Endodermal cell (in vitro differentiated cells): ENCODE results near the gene LGI4. TPM values are rescaled to one million over a fixed set of nuclear protein-coding genes. Genes with fewer than 3 reads are reported as not detected.

ENCODE experiments used
- DNase-seq: peaks from one replicate; pipeline ENCODE4 v3.0.0-alpha.2; 2017
- H3K27ac ChIP-seq: 2 replicates; pipeline ENCODE4 v1.5.1; 2013; ENCODE audit warnings: mild to moderate bottlenecking, low read depth, low read length, moderate library complexity
- H3K27me3 ChIP-seq: 2 replicates; pipeline ENCODE4 v1.6.1; 2013; ENCODE audit warnings: mild to moderate bottlenecking, low read length, moderate library complexity; ENCODE audit not compliant: insufficient read depth, control insufficient read depth, poor library complexity, severe bottlenecking
- H3K36me3 ChIP-seq: 2 replicates; pipeline ENCODE4 v1.7.0; 2013; ENCODE audit warnings: mild to moderate bottlenecking, low read length, moderate library complexity; ENCODE audit not compliant: control insufficient read depth, insufficient read depth
- H3K4me1 ChIP-seq: one replicate; pipeline ENCODE4 v1.7.0; 2013; ENCODE audit warnings: low read length; ENCODE audit not compliant: control insufficient read depth, insufficient read depth
- H3K4me3 ChIP-seq: 2 replicates; pipeline ENCODE4 v1.5.1; 2013; ENCODE audit warnings: mild to moderate bottlenecking, low read length, moderate library complexity
- H3K9ac ChIP-seq: 2 replicates; pipeline ENCODE4 v1.6.1; 2013; ENCODE audit warnings: mild to moderate bottlenecking, low read length, moderate library complexity; ENCODE audit not compliant: poor library complexity, severe bottlenecking; ENCODE audit errors: extremely low read depth
- H3K9me3 ChIP-seq: 2 replicates; pipeline ENCODE4 v1.6.1; 2013; ENCODE audit warnings: mild to moderate bottlenecking, low read length, moderate library complexity; ENCODE audit not compliant: control insufficient read depth
- H3K27ac Mint-ChIP-seq: 2 replicates; pipeline ENCODE4 v1.8.0; 2020; ENCODE audit warnings: mixed read lengths
- H3K27me3 Mint-ChIP-seq: 2 replicates; pipeline ENCODE4 v1.8.0; 2021; ENCODE audit warnings: mild to moderate bottlenecking, mixed read lengths; ENCODE audit not compliant: insufficient read depth
- H3K36me3 Mint-ChIP-seq: 2 replicates; pipeline ENCODE4 v1.8.0; 2020; ENCODE audit warnings: low read depth, mixed read lengths
- H3K4me1 Mint-ChIP-seq: 2 replicates; pipeline ENCODE4 v1.8.0; 2020; ENCODE audit warnings: mixed read lengths
- H3K4me3 Mint-ChIP-seq: 2 replicates; pipeline ENCODE4 v1.8.0; 2020; ENCODE audit warnings: mild to moderate bottlenecking, moderate library complexity, mixed read lengths
- H3K9me3 Mint-ChIP-seq: 2 replicates; pipeline ENCODE4 v1.8.0; 2020; ENCODE audit warnings: mild to moderate bottlenecking, mixed read lengths
- WGBS, 2 experiments: methylation state at CpG; one replicate each; pipeline versions ENCODE4 v1.1.5 to v1.1.7; 2013; ENCODE audit warnings: missing lambda C conversion rate in 2 of 2, mixed read lengths in 1 of 2; ENCODE audit not compliant: insufficient coverage in 1 of 2, insufficient read length in 1 of 2; 5-methylcytosine and 5-hydroxymethylcytosine counted together
- total RNA-seq, 2 donors: library from RNA; stranded (reverse); fragmentation: NEBNext Ultra II Directional in 1 of 2; extraction: Animal tissue kit (Norgen Biotek cat#: 25700) in 1 of 2; gene quantifications; 2 replicates in 1 of 2; 3 replicates in 1 of 2; pipeline ENCODE4 v1.2.1, GENCODE V29; 2021
- TF ChIP-seq, protein P1 (sequence below): fragments of 200-600 bp; sonication (generic); conservative IDR thresholded peaks from 2 replicates; pipeline ENCODE4 v1.5.0; 2021; ENCODE audit warnings: antibody characterized with exemption, mild to moderate bottlenecking

LGI4 gene
- total RNA-seq, 2 donors from 2014 or later, result 0.27 to 0.37 TPM

DNA sequence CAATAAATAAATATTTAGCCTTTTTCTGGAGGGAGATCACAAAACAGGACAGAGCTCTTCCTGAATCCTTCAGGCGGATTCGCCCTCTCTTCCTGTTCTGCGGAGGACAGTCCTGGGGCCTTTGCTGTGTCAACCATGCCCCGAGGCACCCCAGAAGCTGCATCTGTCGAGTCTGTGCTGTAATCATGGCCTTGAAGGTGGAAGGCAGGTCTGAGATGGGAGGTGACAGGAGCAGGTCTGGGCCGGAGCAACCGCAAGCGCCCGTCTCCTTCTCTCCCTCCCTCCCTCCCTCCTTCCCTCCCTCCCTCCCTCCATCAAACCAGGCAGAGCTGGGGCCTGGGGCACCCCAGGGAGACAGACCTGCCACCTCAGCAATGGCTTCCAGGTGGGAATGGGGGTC, 23.9 kb downstream of the LGI4 start:
- 90 to 93% methylated on average over 3 to 4 of the region's 9 CpGs for WGBS, 2 experiments
- no peaks in the 10 kb centered on the region for H3K4me1 ChIP-seq
- no peaks in the 10 kb centered on the region for H3K27me3 ChIP-seq
- no peak overlapping the region for H3K4me3 Mint-ChIP-seq
- no peaks in the 10 kb centered on the region for H3K36me3 Mint-ChIP-seq
- no peak overlapping the region for H3K27ac ChIP-seq
- H3K27ac Mint-ChIP-seq, result no peak overlapping the region
- peaks cover 5% of the 10 kb centered on the region for H3K4me1 Mint-ChIP-seq
- no peaks in the 10 kb centered on the region for H3K36me3 ChIP-seq
- no peak overlapping the region for H3K4me3 ChIP-seq
- H3K9me3 ChIP-seq, result no peaks in the 10 kb centered on the region
- peaks cover 6% of the 10 kb centered on the region for H3K27me3 Mint-ChIP-seq
- TF ChIP-seq, protein P1, sequence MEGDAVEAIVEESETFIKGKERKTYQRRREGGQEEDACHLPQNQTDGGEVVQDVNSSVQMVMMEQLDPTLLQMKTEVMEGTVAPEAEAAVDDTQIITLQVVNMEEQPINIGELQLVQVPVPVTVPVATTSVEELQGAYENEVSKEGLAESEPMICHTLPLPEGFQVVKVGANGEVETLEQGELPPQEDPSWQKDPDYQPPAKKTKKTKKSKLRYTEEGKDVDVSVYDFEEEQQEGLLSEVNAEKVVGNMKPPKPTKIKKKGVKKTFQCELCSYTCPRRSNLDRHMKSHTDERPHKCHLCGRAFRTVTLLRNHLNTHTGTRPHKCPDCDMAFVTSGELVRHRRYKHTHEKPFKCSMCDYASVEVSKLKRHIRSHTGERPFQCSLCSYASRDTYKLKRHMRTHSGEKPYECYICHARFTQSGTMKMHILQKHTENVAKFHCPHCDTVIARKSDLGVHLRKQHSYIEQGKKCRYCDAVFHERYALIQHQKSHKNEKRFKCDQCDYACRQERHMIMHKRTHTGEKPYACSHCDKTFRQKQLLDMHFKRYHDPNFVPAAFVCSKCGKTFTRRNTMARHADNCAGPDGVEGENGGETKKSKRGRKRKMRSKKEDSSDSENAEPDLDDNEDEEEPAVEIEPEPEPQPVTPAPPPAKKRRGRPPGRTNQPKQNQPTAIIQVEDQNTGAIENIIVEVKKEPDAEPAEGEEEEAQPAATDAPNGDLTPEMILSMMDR, result no peak
- peaks cover 3% of the 10 kb centered on the region for H3K9me3 Mint-ChIP-seq
- H3K9ac ChIP-seq, result no peak overlapping the region
- no peak for DNase-seq

DNA sequence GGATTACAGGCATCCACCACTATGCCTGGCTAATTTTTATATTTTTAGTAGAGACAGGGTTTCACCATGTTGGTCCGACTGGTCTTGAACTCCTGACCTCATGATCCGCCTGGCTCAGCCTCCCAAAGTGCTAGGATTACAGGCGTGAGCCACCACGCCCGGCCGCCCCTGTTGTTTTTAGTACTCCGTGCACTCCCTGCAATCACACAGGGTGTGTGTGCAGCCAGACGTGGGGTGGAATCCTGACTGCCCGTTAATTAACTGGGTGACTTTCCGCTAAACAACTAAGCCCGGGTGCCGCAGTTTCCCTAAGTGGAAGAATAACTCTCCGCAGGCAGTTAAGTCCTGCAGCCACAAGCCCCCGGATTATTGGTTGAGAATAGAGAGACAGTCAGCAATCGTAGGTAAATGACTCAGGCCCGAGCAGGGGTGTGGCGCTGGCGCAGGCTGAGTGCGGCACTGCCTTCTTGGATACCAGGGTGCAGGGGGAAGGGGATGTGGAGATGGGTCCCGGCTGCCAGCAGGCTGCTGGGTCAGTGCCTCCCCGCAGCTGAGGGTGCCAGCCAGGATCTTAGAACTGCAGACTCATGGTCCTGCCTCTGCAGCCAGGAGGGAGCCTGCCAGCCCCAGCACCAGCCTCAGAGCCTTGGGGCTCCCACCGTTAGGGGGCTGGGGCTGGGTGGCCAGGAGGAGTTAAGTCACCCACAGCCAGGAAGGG, 25.3 kb downstream of the LGI4 start:
- no peak overlapping the region for H3K4me3 Mint-ChIP-seq
- TF ChIP-seq, protein P1, result no peak
- no peaks in the 10 kb centered on the region for H3K36me3 Mint-ChIP-seq
- H3K4me1 Mint-ChIP-seq, result peaks cover 2% of the 10 kb centered on the region
- Histone ChIP-seq H3K36me3 (no peaks in the 10 kb centered on the region), H3K9me3 (no peaks in the 10 kb centered on the region), H3K27me3 (no peaks in the 10 kb centered on the region), H3K4me3 (no peak overlapping the region), H3K4me1 (no peaks in the 10 kb centered on the region), H3K9ac (no peak overlapping the region), H3K27ac (no peak overlapping the region)
- DNase-seq, result no peak
- peaks cover under 1% of the 10 kb centered on the region for H3K27me3 Mint-ChIP-seq
- H3K9me3 Mint-ChIP-seq, result peaks cover 3% of the 10 kb centered on the region
- WGBS, 2 experiments, result 89 to 91% methylated on average over 20 to 22 of the region's 22 CpGs
- no peak overlapping the region for H3K27ac Mint-ChIP-seq

DNA sequence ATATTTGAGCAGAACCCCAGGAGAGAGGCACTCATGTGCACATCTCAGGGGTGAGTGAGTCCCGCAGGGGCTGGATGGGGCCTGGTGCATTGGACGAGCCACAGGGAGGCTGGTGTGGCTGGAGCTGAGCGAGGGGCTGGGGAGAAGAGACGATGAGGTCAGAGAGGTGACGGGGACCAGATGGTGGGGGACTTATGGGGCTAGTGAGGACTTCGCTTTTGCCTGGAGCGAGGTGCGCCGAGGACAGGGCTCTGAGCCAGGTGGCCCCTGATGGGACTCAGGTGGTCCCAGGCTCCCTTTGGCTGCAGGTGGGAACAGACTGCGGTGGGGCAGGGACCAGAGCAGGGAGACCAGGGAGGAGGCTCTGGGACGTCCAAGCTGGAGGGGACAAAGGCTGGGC, 26.1 kb downstream of the LGI4 start:
- DNase-seq, result no peak
- Histone ChIP-seq H3K27me3 (no peaks in the 10 kb centered on the region), H3K4me3 (no peak overlapping the region), H3K4me1 (no peaks in the 10 kb centered on the region), H3K27ac (no peak overlapping the region), H3K9me3 (no peaks in the 10 kb centered on the region), H3K36me3 (no peaks in the 10 kb centered on the region), H3K9ac (no peak overlapping the region)
- H3K36me3 Mint-ChIP-seq, result no peaks in the 10 kb centered on the region
- H3K27me3 Mint-ChIP-seq, result no peaks in the 10 kb centered on the region
- 68 to 88% methylated on average over 5 to 11 of the region's 11 CpGs for WGBS, 2 experiments
- H3K4me3 Mint-ChIP-seq, result no peak overlapping the region
- peaks cover 3% of the 10 kb centered on the region for H3K9me3 Mint-ChIP-seq
- TF ChIP-seq, protein P1, result no peak
- H3K4me1 Mint-ChIP-seq, result no peaks in the 10 kb centered on the region
- H3K27ac Mint-ChIP-seq, result no peak overlapping the region
